HG03108 (cell line): Measurements from ENCODE around the gene MZT2B.
"Not testable (repeated sequence)": the region's sequence is repeated elsewhere in the genome, so short reads cannot be mapped to it uniquely, and the experiment has no call there.

Experiments used
- ATAC-seq: cut with Tn5 transposase; IDR thresholded peaks from one replicate; pipeline ENCODE4 v1.9.1; 2021; ENCODE audit warnings: moderate library complexity; ENCODE audit not compliant: unreplicated experiment

The MZT2B gene

GRCh38 chr2:130202518-130202917 is 20.5 kb downstream of the MZT2B start:
- not testable (repeated sequence) for ATAC-seq

- not testable (repeated sequence) for ATAC-seq
These were observed 21.1 kb downstream of the MZT2B start for GRCh38 chr2:130203150-130203549.

- ATAC-seq = not testable (repeated sequence)
These were observed 25.0 kb downstream of the MZT2B start for GRCh38 chr2:130207051-130207450.

GRCh38 chr2:130219147-130219546 is 37.1 kb downstream of the MZT2B start:
- ATAC-seq = not testable (repeated sequence)

GRCh38 chr2:130220505-130220904 is 38.4 kb downstream of the MZT2B start:
- not testable (repeated sequence) for ATAC-seq

GRCh38 chr2:130222523-130222922 is 40.5 kb downstream of the MZT2B start:
- ATAC-seq = peak; percentile 79

GRCh38 chr2:130228005-130228404 is 45.9 kb downstream of the MZT2B start:
- not testable (repeated sequence) for ATAC-seq

GRCh38 chr2:130228467-130229160 is 46.6 kb downstream of the MZT2B start:
- ATAC-seq = not testable (repeated sequence)

GRCh38 chr2:130229161-130229510 is 47.1 kb downstream of the MZT2B start:
- not testable (repeated sequence) for ATAC-seq

GRCh38 chr2:130230376-130230775 is 48.3 kb downstream of the MZT2B start:
- ATAC-seq = not testable (repeated sequence)

- ATAC-seq = not testable (repeated sequence)
These were observed 48.8 kb downstream of the MZT2B start for GRCh38 chr2:130230907-130231306.

GRCh38 chr2:130231656-130232055 is 49.6 kb downstream of the MZT2B start:
- ATAC-seq = no peak

- not testable (repeated sequence) for ATAC-seq
These were observed 51.0 kb downstream of the MZT2B start for GRCh38 chr2:130233066-130233465.

GRCh38 chr2:130239581-130239980 is 57.5 kb downstream of the MZT2B start:
- ATAC-seq = not testable (repeated sequence)
